Tibial nerve (tissue), 4 donors: ENCODE data around the gene EYA4.

ENCODE experiments used
- CTCF ChIP-seq, 5 experiments: fragments of 200-600 bp in 3 of 5; fragments of 450-650 bp in 2 of 5; sonication (generic) in 3 of 5; IDR thresholded peaks; one replicate each; pipeline ENCODE4 v1.5.1; 2016 to 2019; ENCODE audit warnings: antibody characterized with exemption in 5 of 5, mild to moderate bottlenecking in 3 of 5, moderate library complexity in 2 of 5
- EP300 ChIP-seq, 2 donors: sonication (generic); formaldehyde crosslinking; IDR thresholded peaks; one replicate each; pipeline ENCODE4 v1.6.1; 2017; ENCODE audit warnings: antibody characterized with exemption in 2 of 2, mild to moderate bottlenecking in 1 of 2
- POLR2A ChIP-seq, 2 donors: fragments of 450-650 bp; IDR thresholded peaks; one replicate each; pipeline ENCODE4 v1.6.1; 2017; ENCODE audit warnings: antibody characterized with exemption in 2 of 2, mild to moderate bottlenecking in 2 of 2, moderate library complexity in 2 of 2

GRCh38 chr6:133326584-133326983 lies 85.4 kb downstream of the EYA4 start:
- no peak for TF ChIP-seq CTCF (IDR thresholded peaks at IDR 0.05)
- TF ChIP-seq POLR2A (IDR thresholded peaks at IDR 0.05), result no peak
- TF ChIP-seq EP300 (IDR thresholded peaks at IDR 0.05), result no peak
